K562 (cell line): ENCODE measurements around the gene MVP. TPM values are rescaled to one million over a fixed set of nuclear protein-coding genes. Genes with fewer than 3 reads are reported as not detected.

ENCODE experiments used
- CREB3 ChIP-seq: fragments of 450-650 bp; conservative IDR thresholded peaks from 2 replicates; pipeline ENCODE4 v1.6.1; 2016; ENCODE audit warnings: missing genetic modification characterization, low read depth, mild to moderate bottlenecking, missing compliant biosample characterization, moderate library complexity
- CREBBP ChIP-seq: IDR thresholded peaks from one replicate; pipeline ENCODE4 v1.6.1; 2012; ENCODE audit warnings: low read depth, mild to moderate bottlenecking, control low read depth, inconsistent platforms, low read length
- HMGN3 ChIP-seq: IDR thresholded peaks from 2 replicates; pipeline ENCODE4 v1.6.1; 2011; ENCODE audit warnings: borderline replicate concordance, low read depth, mild to moderate bottlenecking, mixed read lengths, low read length; ENCODE audit not compliant: insufficient read length; ENCODE audit errors: extremely low read depth
- HNRNPLL ChIP-seq: fragments of 200-400 bp; formaldehyde crosslinking; IDR thresholded peaks from 2 replicates; pipeline ENCODE4 v1.6.1; 2017; ENCODE audit warnings: low read length, low read depth, mild to moderate bottlenecking; ENCODE audit not compliant: poor library complexity, severe bottlenecking
- KLF6 ChIP-seq: fragments of 250-450 bp; sonication (Bioruptor Pico); IDR thresholded peaks from 2 replicates; pipeline ENCODE4 v1.4.0; 2020; ENCODE audit warnings: mild to moderate bottlenecking, moderate library complexity, borderline replicate concordance
- LARP7 ChIP-seq: fragments of 450-650 bp; IDR thresholded peaks from 2 replicates; pipeline ENCODE4 v1.6.1; 2016
- PPARD ChIP-seq: fragments of 250-450 bp; sonication (Bioruptor Pico); IDR thresholded peaks from 2 replicates; pipeline ENCODE4 v1.8.0; 2022; ENCODE audit warnings: inconsistent platforms, mild to moderate bottlenecking, moderate library complexity
- RBM39 ChIP-seq: fragments of 200-400 bp; formaldehyde crosslinking; optimal IDR thresholded peaks from 2 replicates; pipeline ENCODE3; 2018; ENCODE audit warnings: low read depth, low read length
- RFX5 ChIP-seq: IDR thresholded peaks from 2 replicates; pipeline ENCODE4 v1.6.1; 2011; ENCODE audit warnings: low read depth, mild to moderate bottlenecking, improper control_type of control experiment, low read length
- RHOXF2B ChIP-seq: fragments of 250-450 bp; sonication (Bioruptor Pico); conservative IDR thresholded peaks from 2 replicates; pipeline ENCODE4 v1.5.1; 2021
- SNIP1 ChIP-seq: fragments of 450-650 bp; IDR thresholded peaks from 2 replicates; pipeline ENCODE4 v1.7.1; 2017; ENCODE audit warnings: low read depth, mild to moderate bottlenecking
- STAT5B ChIP-seq: fragments of 250-450 bp; sonication (Bioruptor Pico); IDR thresholded peaks from 2 replicates; pipeline ENCODE4 v1.8.0; 2021; ENCODE audit warnings: mild to moderate bottlenecking, inconsistent platforms
- TAF1 ChIP-seq: IDR thresholded peaks from 2 replicates; pipeline ENCODE4 v1.6.1; 2011; ENCODE audit warnings: mild to moderate bottlenecking, low read length, moderate library complexity; ENCODE audit not compliant: insufficient read depth, control insufficient read depth, severe bottlenecking; ENCODE audit errors: extremely low read depth
- ZBTB11 ChIP-seq, 3 experiments: fragments of 200-800 bp in 1 of 3; fragments of 250-450 bp in 1 of 3; fragments of 450-650 bp in 1 of 3; sonication (Bioruptor Pico) in 1 of 3; sonication (Bioruptor generic) in 1 of 3; formaldehyde crosslinking in 1 of 3; IDR thresholded peaks; 2 replicates each; pipeline versions ENCODE4 v1.6.1 to v1.8.0; 2016 to 2022; ENCODE audit warnings: mild to moderate bottlenecking in 2 of 3, missing genetic modification characterization in 2 of 3, missing compliant biosample characterization in 1 of 3, moderate library complexity in 1 of 3
- ZBTB9 ChIP-seq: fragments of 450-650 bp; formaldehyde crosslinking; IDR thresholded peaks from 2 replicates; pipeline ENCODE4 v1.4.0; 2020; ENCODE audit warnings: mild to moderate bottlenecking, moderate library complexity
- ZC3H8 ChIP-seq: fragments of 450-650 bp; IDR thresholded peaks from 2 replicates; pipeline ENCODE4 v1.6.1; 2017
- ZFX ChIP-seq: sonication (generic); formaldehyde crosslinking; IDR thresholded peaks from 2 replicates; pipeline ENCODE4 v1.8.0; 2022; ENCODE audit warnings: mild to moderate bottlenecking, missing genetic modification reagents, moderate library complexity
- ZNF639 ChIP-seq, 2 experiments: fragments of 200-800 bp in 1 of 2; sonication (Bioruptor generic) in 1 of 2; sonication (generic) in 1 of 2; formaldehyde crosslinking in 1 of 2; IDR thresholded peaks in 1 of 2; conservative IDR thresholded peaks in 1 of 2; 2 replicates each; pipeline versions ENCODE4 v1.5.0 to v1.6.1; 2016 to 2020; ENCODE audit warnings: missing compliant biosample characterization in 1 of 2, missing genetic modification characterization in 1 of 2, missing genetic modification reagents in 1 of 2
- ZNF76 ChIP-seq: fragments of 250-450 bp; sonication (Bioruptor Pico); IDR thresholded peaks from 2 replicates; pipeline ENCODE4 v1.4.0; 2020; ENCODE audit warnings: mild to moderate bottlenecking, moderate library complexity, borderline replicate concordance
- polyA plus RNA-seq, 8 experiments: library from polyadenylated mRNA; depleted of rRNA in 4 of 8; stranded (reverse) in 5 of 8; unstranded in 3 of 8; fragments of >200 nt; fragmentation: Nextera tagmentation in 2 of 8; fragmentation: Illumina TruSeq in 1 of 8; extraction: Ambion mirVana in 2 of 8; extraction: Trizol in 1 of 8; gene quantifications; 2 replicates each; pipeline versions ENCODE4 v1.2.1 to v1.2.3, GENCODE V29; 2011 to 2014; ENCODE audit warnings: inconsistent platforms in 1 of 8, missing spikeins in 1 of 8
- total RNA-seq, 7 experiments: library from RNA; depleted of rRNA in 6 of 7; stranded (reverse); fragments of >200 nt in 6 of 7; fragmentation: Illumina TruSeq in 2 of 7; extraction: Trizol in 2 of 7; gene quantifications; 2 replicates each; pipeline versions ENCODE4 v1.2.1 to v1.2.3, GENCODE V29; 2011 to 2021; ENCODE audit warnings: low replicate concordance in 1 of 7

The MVP gene
- total and polyA plus RNA-seq, 9 of the 15 experiments (the other 6 are each of a cell fraction or from before 2014, with no cell fraction given): 0.39 to 1.9 (median 0.76) TPM; not detected in 2

- TF ChIP-seq ZBTB9 (CRISPR knock-in tag): peak; percentile 76
- no peak; the same call in 1 of the 2 replicates for TF ChIP-seq CREB3
- TF ChIP-seq RHOXF2B (CRISPR knock-in tag): no peak
- no peak for TF ChIP-seq STAT5B (CRISPR knock-in tag)
- TF ChIP-seq PPARD (CRISPR knock-in tag): no peak
- no peak for TF ChIP-seq ZC3H8
- TF ChIP-seq TAF1: peak; percentile 79
- peak; percentile 74; the same call in 1 of the 2 replicates for TF ChIP-seq KLF6 (CRISPR knock-in tag)
- no peak for TF ChIP-seq SNIP1
- TF ChIP-seq LARP7: no peak
- TF ChIP-seq HMGN3: no peak
- no peak for TF ChIP-seq ZNF76 (CRISPR knock-in tag)
- TF ChIP-seq ZBTB11 (CRISPR knock-in tag; IDR thresholded peaks at IDR 0.05): peak in 1 of 3 experiments; percentile 83; a peak in 2 of 6 replicates
- TF ChIP-seq RFX5: no peak
- TF ChIP-seq RBM39: peak; percentile 13
- TF ChIP-seq ZFX (CRISPR knock-in tag): peak; percentile 57; the same call in 1 of the 2 replicates
- TF ChIP-seq HNRNPLL: peak; percentile 98
- TF ChIP-seq ZNF639 (CRISPR knock-in tag; conservative IDR thresholded peaks at IDR 0.05 in 1 of 2, IDR thresholded peaks at IDR 0.05 in 1 of 2): no peak; a peak in 1 of 4 replicates
- no peak for TF ChIP-seq CREBBP
Measured at GRCh38 chr16:29815793-29816693, 4.2 kb upstream of the MVP start, which contains the start of gene PAGR1 (continued).
